SU-DHL-6 (cell line): ENCODE data around the gene PRDM11.
"Not testable (repeated sequence)": the region's sequence is repeated elsewhere in the genome, so short reads cannot be mapped to it uniquely, and the experiment has no call there.

ENCODE experiments used
- H2AFZ ChIP-seq: fragments of 200-600 bp; sonication (generic); 2 replicates; pipeline ENCODE4 v1.6.1; 2014; ENCODE audit warnings: low read depth, mild to moderate bottlenecking, moderate library complexity, mixed read lengths, antibody characterized with exemption, low read length; ENCODE audit not compliant: severe bottlenecking
- H3F3A ChIP-seq: fragments of 200-600 bp; shearing (Covaris generic); 2 replicates; pipeline ENCODE4 v1.6.0; 2016; ENCODE audit warnings: antibody characterized with exemption, mild to moderate bottlenecking; ENCODE audit not compliant: insufficient read depth
- H3K27ac ChIP-seq: fragments of 200-600 bp; sonication (generic); 2 replicates; pipeline ENCODE4 v1.5.1; 2016; ENCODE audit warnings: low read depth, mild to moderate bottlenecking, low read length, moderate library complexity, mixed read lengths
- H3K27me3 ChIP-seq: fragments of 200-600 bp; sonication (generic), shearing (Covaris generic); 2 replicates; pipeline ENCODE4 v1.6.0; 2014; ENCODE audit warnings: mild to moderate bottlenecking, low read length
- H3K36me3 ChIP-seq: fragments of 200-600 bp; sonication (generic); 2 replicates; pipeline ENCODE4 v1.6.1; 2014; ENCODE audit warnings: mild to moderate bottlenecking, low read length, mixed read lengths
- H3K4me2 ChIP-seq: fragments of 300-600, 200-600 bp; shearing (Covaris generic), sonication (generic); 2 replicates; pipeline ENCODE4 v1.6.0; 2014; ENCODE audit warnings: low read length, low read depth, mild to moderate bottlenecking; ENCODE audit not compliant: poor library complexity, severe bottlenecking
- H3K4me3 ChIP-seq: fragments of 200-600 bp; sonication (generic); 2 replicates; pipeline ENCODE4 v1.5.1; 2014; ENCODE audit warnings: antibody characterized with exemption, low read length, mild to moderate bottlenecking, mixed read lengths; ENCODE audit not compliant: insufficient read depth, poor library complexity, severe bottlenecking
- H3K79me2 ChIP-seq: fragments of 200-600 bp; sonication (generic); 2 replicates; pipeline ENCODE4 v1.6.1; 2014; ENCODE audit warnings: mild to moderate bottlenecking, low read length, moderate library complexity; ENCODE audit not compliant: insufficient read depth
- H3K9ac ChIP-seq: fragments of 200-600 bp; sonication (generic); 2 replicates; pipeline ENCODE4 v1.7.0; 2014; ENCODE audit warnings: mild to moderate bottlenecking, low read length
- H3K9me2 ChIP-seq: fragments of 200-600 bp; sonication (generic); replicated peaks from 2 replicates; pipeline ENCODE4 v1.6.1; 2014; ENCODE audit warnings: low read length; ENCODE audit not compliant: insufficient read depth
- H3K9me3 ChIP-seq: fragments of 200-600 bp; sonication (generic); 2 replicates; pipeline ENCODE4 v1.6.1; 2014; ENCODE audit warnings: low read length, mixed read lengths; ENCODE audit not compliant: insufficient read depth
- H4K20me1 ChIP-seq: fragments of 200-600 bp; sonication (generic); 2 replicates; pipeline ENCODE4 v1.6.1; 2014; ENCODE audit warnings: low read depth, mild to moderate bottlenecking, antibody characterized with exemption, low read length, moderate library complexity, mixed read lengths
- CTCF ChIP-seq: fragments of 200-600 bp; sonication (generic); IDR thresholded peaks from one replicate; pipeline ENCODE4 v1.5.1; 2017; ENCODE audit warnings: antibody characterized with exemption, mild to moderate bottlenecking, low read length, moderate library complexity; ENCODE audit not compliant: insufficient read depth, poor library complexity, severe bottlenecking
- EZH2phosphoT487 ChIP-seq: fragments of 200-600 bp; sonication (generic), shearing (Covaris generic); conservative IDR thresholded peaks from 2 replicates; pipeline ENCODE4 v1.6.1; 2018; ENCODE audit warnings: mild to moderate bottlenecking, antibody characterized with exemption, low read length, moderate library complexity, mixed read lengths

The PRDM11 gene

GRCh38 chr11:45247433-45247832 is 101.0 kb downstream of the PRDM11 start:
- Histone ChIP-seq H3K36me3 (no peaks in the 10 kb centered on the region), H3K27ac (no peak overlapping the region), H3K4me3 (no peak overlapping the region), H3K79me2 (no peaks in the 10 kb centered on the region), H3K9me2 (no peaks in the 10 kb centered on the region), H4K20me1 (no peaks in the 10 kb centered on the region), H3K4me2 (no peak overlapping the region), H3K27me3 (no peaks in the 10 kb centered on the region), H3K9me3 (no peaks in the 10 kb centered on the region), H2AFZ (no peak overlapping the region), H3F3A (no peaks in the 10 kb centered on the region), H3K9ac (no peak overlapping the region)
- TF ChIP-seq EZH2phosphoT487 (no peak), CTCF (no peak)

GRCh38 chr11:45248501-45249011 is 102.1 kb downstream of the PRDM11 start:
- Histone ChIP-seq H3K9me3 (no peaks in the 10 kb centered on the region), H2AFZ (no peak overlapping the region), H3K9ac (no peak overlapping the region), H3K27me3 (no peaks in the 10 kb centered on the region), H3K36me3 (no peaks in the 10 kb centered on the region), H3K27ac (no peak overlapping the region), H3K9me2 (no peaks in the 10 kb centered on the region), H3K4me3 (no peak overlapping the region), H3K4me2 (no peak overlapping the region), H3K79me2 (no peaks in the 10 kb centered on the region), H3F3A (no peaks in the 10 kb centered on the region), H4K20me1 (no peaks in the 10 kb centered on the region)
- TF ChIP-seq EZH2phosphoT487 (no peak), CTCF (no peak)

GRCh38 chr11:45249372-45249771 is 102.9 kb downstream of the PRDM11 start:
- H3K9me3 ChIP-seq, H3K4me2 ChIP-seq, H2AFZ ChIP-seq, H3K9me2 ChIP-seq, H3K27me3 ChIP-seq, H3K4me3 ChIP-seq, H3K36me3 ChIP-seq, H4K20me1 ChIP-seq, H3K79me2 ChIP-seq, H3K27ac ChIP-seq, H3K9ac ChIP-seq, H3F3A ChIP-seq: not testable (repeated sequence)

- H3K4me2 ChIP-seq: no peak overlapping the region
These were observed 103.7 kb downstream of the PRDM11 start for GRCh38 chr11:45250035-45250718.

More at GRCh38 chr11:45250035-45250718, 103.7 kb downstream of the PRDM11 start:
- TF ChIP-seq CTCF (no peak), EZH2phosphoT487 (no peak)
- Histone ChIP-seq H3K79me2 (no peaks in the 10 kb centered on the region), H4K20me1 (no peaks in the 10 kb centered on the region), H3K9me3 (no peaks in the 10 kb centered on the region), H3K27ac (no peak overlapping the region), H3K9me2 (no peaks in the 10 kb centered on the region), H2AFZ (no peak overlapping the region), H3F3A (no peaks in the 10 kb centered on the region), H3K4me3 (no peak overlapping the region), H3K27me3 (no peaks in the 10 kb centered on the region), H3K36me3 (no peaks in the 10 kb centered on the region), H3K9ac (no peak overlapping the region)
